ENCODE measurements around the gene SEMA6C.

The SEMA6C gene

DNA sequence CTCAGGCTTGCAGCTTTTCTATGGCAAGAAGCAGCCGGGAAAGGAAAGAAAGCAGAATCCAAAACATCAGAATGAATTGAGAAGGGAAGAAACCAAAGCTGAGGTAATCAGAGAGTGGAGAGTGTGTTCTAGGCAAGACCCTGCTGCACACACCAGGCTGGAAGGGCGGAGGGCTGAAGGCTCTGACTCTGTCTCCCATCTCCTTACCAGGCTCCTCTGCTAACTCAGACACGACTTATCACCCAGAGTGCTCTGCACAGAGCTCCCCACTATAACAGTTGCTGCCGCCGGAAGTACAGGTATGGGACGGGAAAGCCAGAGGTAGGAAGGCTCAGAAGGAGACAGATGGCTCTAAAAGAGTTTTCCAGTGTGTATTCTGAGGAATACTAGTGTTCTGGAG, 20.7 kb upstream of the SEMA6C start:
- no peak for DNase-seq (ENCODE audit: low read depth)

DNA sequence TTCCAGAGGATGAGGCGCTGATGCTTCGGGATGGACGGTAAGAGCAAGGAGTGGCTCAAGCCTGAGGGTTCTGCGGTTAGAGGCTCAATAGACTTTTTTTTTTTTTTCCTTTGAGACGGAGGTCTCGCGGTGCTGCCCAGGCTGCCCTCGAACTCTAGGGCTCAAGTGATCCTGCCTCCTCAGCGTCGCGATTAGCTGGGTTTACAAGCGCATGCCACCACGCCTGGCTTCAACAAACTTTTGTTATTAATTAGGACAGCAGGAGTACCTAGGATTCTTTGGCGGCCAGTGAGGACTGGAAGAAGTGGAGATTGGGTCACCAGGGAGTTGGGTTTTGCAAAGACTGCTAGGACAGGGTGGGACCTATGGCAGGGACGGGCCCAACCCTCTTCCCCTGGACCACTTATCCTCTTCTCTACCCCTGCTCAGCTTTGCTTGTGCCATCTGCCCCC, 20.1 kb upstream of the SEMA6C start:
- H3K4me3 ChIP-seq (ENCODE audit: low read depth, low read length), result peak overlapping the region; percentile 81
- DNase-seq (ENCODE audit: low read depth), result no peak
- TF ChIP-seq, protein P1, sequence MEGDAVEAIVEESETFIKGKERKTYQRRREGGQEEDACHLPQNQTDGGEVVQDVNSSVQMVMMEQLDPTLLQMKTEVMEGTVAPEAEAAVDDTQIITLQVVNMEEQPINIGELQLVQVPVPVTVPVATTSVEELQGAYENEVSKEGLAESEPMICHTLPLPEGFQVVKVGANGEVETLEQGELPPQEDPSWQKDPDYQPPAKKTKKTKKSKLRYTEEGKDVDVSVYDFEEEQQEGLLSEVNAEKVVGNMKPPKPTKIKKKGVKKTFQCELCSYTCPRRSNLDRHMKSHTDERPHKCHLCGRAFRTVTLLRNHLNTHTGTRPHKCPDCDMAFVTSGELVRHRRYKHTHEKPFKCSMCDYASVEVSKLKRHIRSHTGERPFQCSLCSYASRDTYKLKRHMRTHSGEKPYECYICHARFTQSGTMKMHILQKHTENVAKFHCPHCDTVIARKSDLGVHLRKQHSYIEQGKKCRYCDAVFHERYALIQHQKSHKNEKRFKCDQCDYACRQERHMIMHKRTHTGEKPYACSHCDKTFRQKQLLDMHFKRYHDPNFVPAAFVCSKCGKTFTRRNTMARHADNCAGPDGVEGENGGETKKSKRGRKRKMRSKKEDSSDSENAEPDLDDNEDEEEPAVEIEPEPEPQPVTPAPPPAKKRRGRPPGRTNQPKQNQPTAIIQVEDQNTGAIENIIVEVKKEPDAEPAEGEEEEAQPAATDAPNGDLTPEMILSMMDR (IDR thresholded peaks at IDR 0.05; ENCODE audit: control insufficient read depth, extremely low read depth, insufficient read depth), result no peak

More for the DNA sequence above, 20.7 kb upstream of the SEMA6C start:
- peak overlapping the region; percentile 81 for H3K4me3 ChIP-seq (ENCODE audit: low read depth, low read length)
- TF ChIP-seq, protein P1 (IDR thresholded peaks at IDR 0.05; ENCODE audit: control insufficient read depth, extremely low read depth, insufficient read depth), result no peak

DNA sequence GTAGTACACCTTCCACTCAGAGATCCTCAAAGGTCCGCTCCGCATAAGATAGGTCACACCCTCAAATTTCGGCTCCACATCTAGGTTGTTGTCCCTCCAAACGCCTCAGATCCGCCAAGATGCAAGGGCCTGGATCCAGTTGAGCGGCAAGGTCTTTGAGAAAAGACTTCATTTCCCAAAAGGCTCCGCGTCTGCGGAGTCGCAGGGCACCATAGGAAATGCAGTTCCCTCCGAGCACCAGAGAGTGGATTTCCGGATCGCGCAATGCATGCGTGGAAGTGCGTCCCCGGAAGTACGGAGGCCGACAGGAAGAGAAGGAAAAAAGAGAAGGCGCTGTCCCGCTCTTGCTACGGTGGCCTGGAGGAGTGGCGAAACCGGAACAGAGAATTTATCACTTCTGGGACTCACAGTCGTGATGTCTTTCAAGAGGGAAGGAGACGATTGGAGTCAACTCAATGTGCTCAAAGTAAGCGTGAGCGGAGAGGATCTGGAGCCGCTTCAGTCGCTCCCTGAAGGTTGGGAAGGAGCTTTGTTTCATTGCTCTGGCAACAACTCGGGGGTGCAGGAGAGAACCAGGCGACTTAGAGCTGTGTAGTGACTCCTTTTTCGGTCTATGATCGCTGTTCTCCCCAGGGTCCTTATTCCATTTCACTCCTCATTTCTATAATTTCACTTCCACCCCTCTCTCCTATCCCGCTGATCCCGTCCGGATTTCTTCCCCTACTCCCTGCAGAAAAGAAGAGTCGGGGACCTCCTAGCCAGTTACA, 19.5 kb upstream of the SEMA6C start, which contains the start of the genes LYSMD1 and SCNM1:
Gene LYSMD1, minus strand, starts transcription at position 165 of the 767 bp plus-strand sequence. CDS start 644 bp downstream, outside the sequence.
Gene SCNM1, plus strand, starts transcription at position 407 of the 767 bp plus-strand sequence. Its CDS starts 9 bp downstream, at position 416.
- peak; percentile 98 for DNase-seq (ENCODE audit: low read depth)
- TF ChIP-seq, protein P1 (IDR thresholded peaks at IDR 0.05; ENCODE audit: control insufficient read depth, extremely low read depth, insufficient read depth), result no peak
- peak within 1 kb of the TSS; percentile 81 for H3K4me3 ChIP-seq (ENCODE audit: low read depth, low read length)

DNA sequence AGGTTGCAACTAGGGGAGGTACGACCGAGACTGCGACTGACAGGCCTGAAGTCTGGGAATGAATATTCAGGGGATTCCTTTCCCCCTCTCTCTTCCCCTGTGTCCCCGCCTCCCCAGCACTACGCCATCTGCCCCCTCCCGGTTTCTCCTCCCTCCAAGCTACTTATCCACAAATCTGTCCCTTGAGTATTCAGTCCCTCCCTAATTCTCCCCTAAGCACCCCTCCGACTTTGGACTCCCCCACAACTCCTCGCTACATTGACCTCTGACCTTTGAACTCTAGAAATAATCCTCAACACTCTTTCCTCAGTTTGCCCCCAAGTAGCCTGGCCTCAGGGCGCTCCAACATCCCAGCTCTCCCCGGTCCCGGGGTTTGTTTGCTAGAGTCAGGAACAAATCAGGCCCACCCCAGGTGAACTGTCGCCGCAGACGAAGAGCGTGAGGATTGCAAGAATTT, 18.9 kb upstream of the SEMA6C start:
- DNase-seq (ENCODE audit: low read depth), result no peak

DNA sequence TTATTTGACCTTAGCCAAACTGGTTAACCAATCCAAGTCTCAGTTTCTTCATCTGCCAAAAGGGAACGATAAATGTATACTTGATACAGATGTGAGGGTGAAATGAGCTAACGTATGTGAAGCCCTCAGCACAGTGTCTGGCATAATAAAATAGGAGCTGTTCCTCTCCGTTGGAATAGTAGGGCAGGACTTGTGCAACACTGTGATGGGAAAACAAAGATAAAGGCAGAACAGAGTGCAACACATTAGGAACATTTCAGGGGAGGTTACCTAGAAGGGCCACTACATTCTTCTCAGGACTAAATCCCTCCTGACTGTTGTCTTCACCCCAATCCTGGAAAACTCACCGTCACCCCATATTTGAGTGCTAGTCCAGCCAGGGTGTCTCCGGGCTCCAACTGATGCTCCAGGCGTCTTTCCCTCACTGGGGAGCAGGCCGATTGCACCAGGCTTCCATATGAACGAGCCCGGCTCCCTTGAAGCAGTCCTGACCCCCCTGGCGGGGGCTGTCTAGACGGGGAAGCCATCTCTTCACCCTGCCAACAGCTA, 18.4 kb upstream of the SEMA6C start:
- TF ChIP-seq, protein P1 (IDR thresholded peaks at IDR 0.05; ENCODE audit: control insufficient read depth, extremely low read depth, insufficient read depth), result no peak
- no peak for DNase-seq (ENCODE audit: low read depth)
- H3K4me3 ChIP-seq (ENCODE audit: low read depth, low read length), result peak overlapping the region; percentile 81

More for the DNA sequence above, 18.9 kb upstream of the SEMA6C start:
- TF ChIP-seq, protein P1 (IDR thresholded peaks at IDR 0.05; ENCODE audit: control insufficient read depth, extremely low read depth, insufficient read depth), result no peak
- peak overlapping the region; percentile 81 for H3K4me3 ChIP-seq (ENCODE audit: low read depth, low read length)

DNA sequence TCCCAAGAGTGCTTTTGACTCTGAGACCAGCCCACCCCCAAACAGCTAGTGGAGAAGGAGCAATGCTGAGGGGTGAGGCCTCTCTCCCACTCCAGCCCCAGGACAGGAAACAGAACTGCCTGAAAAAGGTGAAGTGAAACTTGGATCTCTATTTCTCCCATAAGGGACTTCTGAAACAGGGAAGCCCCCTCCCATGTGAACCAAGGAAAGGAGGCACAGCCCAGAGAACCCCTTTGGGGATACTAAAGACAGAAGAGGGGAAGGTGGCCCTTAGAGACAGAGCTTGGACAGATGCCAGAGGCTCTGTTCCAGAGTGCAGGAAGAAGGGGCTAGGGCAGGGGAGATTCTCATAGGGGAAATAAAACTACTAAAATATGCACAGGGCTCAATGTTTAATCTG, 12.9 kb upstream of the SEMA6C start:
- TF ChIP-seq, protein P1 (IDR thresholded peaks at IDR 0.05; ENCODE audit: control insufficient read depth, extremely low read depth, insufficient read depth), result no peak

More for the DNA sequence above, 12.9 kb upstream of the SEMA6C start:
- DNase-seq (ENCODE audit: low read depth), result no peak
- no peak overlapping the region for H3K4me3 ChIP-seq (ENCODE audit: low read depth, low read length)
